Measurements from ENCODE around the gene PLEKHA3. TPM values are rescaled to one million over a fixed set of nuclear protein-coding genes. Genes with fewer than 3 reads are reported as not detected.
A peak's percentile ranks its signal among the peaks of the same experiment; 100 is the strongest.
"Not testable (repeated sequence)": the region's sequence is repeated elsewhere in the genome, so short reads cannot be mapped to it uniquely, and the experiment has no call there.

PLEKHA3 gene
- total RNA-seq, 1 donor from 2014 or later = 35.4 TPM

DNA sequence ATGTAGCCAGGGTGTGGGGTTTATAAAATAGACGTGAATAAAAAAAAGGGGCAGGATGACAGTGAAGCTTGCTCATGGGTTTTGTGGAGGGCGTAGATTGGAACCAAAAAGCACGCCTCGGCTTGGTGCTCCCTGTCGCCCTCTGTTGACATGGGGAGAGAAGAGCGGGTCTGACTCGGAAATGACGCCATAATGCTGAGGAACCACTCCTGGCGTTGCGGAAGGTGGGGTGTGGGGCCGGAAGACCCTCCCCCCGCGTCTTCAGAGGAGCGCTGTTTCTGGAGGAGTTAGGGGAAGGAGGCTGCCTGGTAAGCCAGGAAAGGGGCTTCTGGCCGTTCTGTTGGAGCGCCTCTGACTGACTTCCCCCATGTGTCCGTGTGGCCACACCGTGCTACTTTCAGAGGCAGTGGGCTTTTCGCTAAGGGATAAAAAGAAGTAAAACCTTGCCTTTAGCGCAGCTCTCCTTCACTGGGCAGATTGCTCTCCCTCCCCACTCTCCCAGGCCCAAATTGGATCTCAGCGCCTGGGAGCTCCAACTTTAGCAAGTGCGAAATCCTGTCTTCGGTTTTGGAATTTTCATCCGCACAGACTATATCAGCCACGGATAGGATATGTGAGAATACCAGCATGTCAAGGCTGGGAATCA is 42.8 kb downstream of the PLEKHA3 start:
- DNase-seq (ENCODE audit: low spot score) = peak; percentile 91

DNA sequence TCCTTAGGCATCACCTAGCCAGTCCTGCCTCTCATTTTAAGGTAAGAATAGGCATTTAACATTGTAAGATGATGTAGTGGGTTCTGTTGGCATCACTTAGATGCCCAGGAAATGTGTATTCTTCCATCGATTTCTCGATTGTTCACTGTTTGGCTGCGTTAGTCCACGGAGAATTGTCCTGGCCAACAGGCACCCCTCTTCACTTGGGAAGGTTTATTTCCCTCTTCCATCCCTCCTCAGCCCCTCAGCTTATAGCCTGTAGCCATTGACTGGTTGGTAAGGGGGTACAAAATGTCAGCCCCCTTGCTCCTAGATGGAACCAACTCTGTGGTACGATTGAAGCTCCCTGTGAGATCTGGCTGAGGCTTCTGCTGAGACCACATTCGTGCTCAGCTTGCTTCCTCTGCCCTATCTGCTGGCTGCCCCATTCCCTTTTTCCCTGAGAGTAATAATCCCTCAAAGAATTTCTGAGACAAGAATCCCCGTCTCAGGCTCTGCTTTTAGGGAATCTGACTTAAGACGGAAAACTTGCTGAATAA is 43.4 kb downstream of the PLEKHA3 start:
- no peak for DNase-seq (ENCODE audit: low spot score)

DNA sequence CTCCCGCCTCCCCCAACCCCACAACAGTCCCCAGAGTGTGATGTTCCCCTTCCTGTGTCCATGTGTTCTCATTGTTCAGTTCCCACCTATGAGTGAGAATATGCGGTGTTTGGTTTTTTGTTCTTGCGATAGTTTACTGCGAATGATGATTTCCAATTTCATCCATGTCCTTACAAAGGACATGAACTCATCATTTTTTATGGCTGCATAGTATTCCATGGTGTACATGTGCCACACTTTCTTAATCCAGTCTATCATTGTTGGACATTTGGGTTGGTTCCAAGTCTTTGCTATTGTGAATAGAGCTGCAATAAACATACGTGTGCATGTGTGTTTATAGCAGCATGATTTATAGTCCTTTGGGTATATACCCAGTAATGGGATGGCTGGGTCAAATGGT is 44.8 kb downstream of the PLEKHA3 start:
- DNase-seq (ENCODE audit: low spot score) = not testable (repeated sequence)

DNA sequence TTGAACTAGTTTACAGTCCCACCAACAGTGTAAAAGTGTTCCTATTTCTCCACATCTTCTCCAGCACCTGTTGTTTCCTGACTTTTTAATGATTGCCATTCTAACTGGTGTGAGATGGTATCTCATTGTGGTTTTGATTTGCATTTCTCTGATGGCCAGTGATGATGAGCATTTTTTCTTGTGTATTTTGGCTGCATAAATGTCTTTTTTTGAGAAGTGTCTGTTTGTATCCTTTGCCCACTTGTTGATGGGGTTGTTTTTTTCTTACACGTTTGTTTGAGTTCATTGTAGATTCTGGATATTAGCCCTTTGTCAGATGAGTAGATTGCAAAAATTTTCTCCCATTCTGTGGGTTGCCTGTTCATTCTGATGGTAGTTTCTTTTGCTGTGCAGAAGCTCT is 45.2 kb downstream of the PLEKHA3 start:
- not testable (repeated sequence) for DNase-seq (ENCODE audit: low spot score)

DNA sequence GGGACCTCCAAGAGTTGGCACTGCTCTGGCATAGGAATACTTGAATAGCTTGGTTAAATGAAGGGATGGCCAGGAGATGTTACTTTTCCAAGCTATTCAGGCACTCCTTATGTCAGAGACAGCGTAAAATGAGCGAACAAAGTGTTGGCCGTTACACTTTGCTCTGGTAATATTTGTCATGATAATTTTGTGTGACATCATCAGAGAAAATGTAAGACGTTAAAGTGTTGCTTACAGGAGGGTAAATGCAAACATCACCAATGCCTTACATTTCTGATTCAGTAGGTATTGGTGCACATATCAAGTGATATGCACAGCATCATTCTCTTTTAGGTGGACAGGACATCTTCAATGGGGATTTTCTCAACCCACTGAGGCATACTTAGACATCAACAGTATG is 46.0 kb downstream of the PLEKHA3 start:
- no peak for DNase-seq (ENCODE audit: low spot score)

DNA sequence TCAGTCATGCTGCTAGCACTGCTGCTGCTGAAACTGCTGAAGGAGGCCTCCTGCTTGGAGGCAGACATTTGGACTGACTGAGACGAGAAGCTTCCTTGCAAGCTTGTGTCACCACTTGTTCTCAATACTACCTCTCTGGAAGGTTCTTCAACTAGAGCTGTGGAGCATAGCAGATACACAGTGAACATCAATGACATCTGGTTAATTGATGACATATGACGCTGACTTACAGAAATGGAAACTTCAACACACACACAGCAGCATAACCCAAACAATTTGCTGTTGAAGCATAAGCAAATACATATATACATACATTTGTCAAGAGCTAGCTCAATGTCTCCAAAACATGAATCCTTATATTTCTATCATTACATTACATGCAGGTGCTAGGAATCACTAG is 47.3 kb downstream of the PLEKHA3 start:
- no peak for DNase-seq (ENCODE audit: low spot score)

DNA sequence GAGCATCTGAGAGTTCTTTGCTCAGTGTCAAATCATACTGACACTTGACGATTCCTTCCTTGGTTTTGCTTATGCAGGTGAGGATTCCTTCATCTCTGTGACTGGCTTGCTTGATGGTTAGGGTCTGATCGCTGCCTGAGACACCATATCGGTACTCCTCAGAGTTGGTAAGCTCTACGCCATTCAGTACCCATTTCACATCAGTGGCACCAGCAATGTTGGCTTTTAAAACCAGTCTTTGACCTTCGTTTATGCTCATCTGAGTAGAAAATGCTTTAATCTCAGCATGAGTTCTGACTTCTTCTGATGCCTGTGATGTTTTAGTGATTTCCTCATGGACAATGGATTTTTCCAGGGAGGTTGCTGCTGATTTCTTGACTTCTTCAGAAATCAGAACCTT is 48.4 kb downstream of the PLEKHA3 start:
- DNase-seq (ENCODE audit: low spot score) = no peak

DNA sequence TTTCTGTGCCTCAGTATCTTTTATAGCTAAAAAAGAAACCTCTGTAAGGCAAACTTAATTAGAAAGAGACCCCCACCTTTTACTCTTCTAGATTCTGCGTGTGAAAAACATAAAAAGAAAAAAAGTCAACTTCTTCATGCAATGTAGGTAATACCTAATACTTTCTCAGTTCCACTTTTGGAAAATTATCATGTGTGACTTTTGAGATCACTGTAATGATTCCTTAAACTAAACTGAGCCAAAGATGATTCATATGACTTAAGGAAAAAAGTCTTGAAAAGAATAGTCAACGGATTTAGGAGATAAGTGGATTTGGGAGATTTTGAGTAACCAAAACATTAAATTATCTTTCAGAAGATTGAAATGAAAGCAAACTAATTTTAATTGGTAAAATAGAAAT is 48.9 kb downstream of the PLEKHA3 start:
- no peak for DNase-seq (ENCODE audit: low spot score)

DNA sequence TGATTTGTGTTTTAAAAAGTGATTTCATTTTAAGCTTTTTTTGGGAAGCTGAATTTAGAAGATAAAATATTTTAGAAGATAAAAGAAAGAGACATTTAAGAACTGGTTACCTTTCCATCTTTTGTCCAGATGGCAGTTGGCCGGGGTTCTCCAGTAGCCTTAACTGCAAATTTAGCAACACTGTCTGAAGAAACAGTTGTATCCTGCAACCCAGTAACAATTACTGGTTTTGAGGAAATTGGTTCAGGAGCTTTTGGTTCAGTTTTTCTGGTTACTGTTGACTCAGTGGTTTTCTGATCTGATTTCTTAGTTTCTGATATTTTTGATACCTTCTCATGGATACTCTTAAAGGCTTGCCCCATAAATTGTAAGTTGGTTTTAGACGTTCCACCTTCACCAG is 49.9 kb downstream of the PLEKHA3 start:
- DNase-seq (ENCODE audit: low spot score) = no peak

DNA sequence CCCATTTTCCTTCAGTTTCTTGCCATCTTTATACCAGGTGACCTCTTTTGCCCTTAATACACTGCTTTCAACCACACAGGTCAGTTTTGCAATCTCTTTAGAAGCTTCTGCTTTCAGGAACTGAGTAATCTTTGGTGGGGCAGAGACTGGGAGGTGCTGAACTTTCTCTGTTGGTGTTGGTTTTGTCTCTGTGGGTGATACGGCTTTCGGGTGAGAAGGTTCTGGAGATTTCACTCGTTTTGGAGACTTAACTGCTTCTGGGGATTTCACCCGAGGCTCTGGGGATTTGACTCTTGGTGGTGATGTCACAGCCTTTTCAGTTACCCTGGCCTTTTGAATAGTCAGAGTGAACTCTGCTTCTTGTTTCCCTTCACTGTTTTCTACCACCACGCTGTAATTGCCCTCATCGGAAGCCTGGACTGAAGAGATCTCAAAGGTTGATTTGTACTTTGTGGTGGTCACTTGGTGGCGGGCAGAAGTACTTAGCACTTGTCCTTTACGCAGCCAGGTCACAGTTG is 50.4 kb downstream of the PLEKHA3 start:
- DNase-seq (ENCODE audit: low spot score) = no peak

DNA sequence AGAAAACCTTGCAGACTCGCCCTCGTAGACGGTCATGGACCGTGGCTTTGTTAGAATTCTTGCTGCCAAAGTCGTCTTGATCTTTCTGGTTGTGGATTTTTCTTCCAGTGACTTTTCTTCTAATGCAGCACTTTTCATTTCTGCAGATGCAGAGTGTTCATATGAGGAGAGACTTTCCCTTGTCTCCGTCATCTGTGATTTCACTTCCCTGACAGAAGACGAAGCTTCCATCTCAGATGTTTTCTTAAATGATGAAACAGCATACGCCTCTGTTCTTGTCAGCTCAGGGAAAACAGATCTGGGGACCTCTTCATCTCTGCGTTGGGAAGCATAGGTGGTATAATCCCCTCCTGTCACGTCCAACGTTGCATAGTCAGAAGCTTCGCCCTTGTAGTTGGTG is 50.9 kb downstream of the PLEKHA3 start:
- no peak for DNase-seq (ENCODE audit: low spot score)

DNA sequence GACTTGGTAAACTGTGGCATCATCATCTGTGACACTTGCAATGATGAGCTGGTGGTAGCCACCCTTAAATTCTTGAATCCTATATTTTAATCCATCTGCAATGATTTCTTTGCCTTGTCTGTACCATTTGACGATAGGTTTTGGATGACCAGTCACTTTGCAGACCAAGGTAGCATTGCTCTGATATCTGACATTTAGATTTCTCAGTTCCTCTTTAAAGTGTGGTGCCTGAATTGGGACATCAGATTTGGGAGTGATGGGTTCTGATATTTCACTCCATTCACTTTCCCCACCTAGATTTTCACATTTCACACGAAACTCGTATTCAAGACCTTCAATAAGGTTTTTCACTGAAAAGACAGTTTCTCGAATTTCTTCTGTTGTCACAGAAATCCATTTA is 55.8 kb downstream of the PLEKHA3 start:
- DNase-seq (ENCODE audit: low spot score) = no peak

DNA sequence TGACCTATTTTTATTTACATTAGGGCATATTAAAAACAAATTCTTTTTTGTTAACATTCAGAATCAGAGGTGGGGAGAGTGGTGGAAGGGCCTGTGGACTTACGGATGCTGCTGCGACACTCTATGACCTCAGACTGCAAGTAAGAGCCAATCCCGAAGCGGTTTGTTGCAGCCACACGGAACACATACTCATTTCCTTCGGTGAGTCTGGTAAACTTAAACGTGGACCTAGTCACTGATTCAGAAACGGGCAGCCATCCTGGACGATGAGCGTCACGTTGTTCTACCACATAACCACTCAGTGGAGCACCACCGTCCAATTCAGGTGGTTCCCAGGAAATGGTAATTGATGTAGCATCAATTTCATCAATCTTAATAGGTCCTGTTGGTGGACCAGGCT is 61.9 kb downstream of the PLEKHA3 start:
- no peak for DNase-seq (ENCODE audit: low spot score)

DNA sequence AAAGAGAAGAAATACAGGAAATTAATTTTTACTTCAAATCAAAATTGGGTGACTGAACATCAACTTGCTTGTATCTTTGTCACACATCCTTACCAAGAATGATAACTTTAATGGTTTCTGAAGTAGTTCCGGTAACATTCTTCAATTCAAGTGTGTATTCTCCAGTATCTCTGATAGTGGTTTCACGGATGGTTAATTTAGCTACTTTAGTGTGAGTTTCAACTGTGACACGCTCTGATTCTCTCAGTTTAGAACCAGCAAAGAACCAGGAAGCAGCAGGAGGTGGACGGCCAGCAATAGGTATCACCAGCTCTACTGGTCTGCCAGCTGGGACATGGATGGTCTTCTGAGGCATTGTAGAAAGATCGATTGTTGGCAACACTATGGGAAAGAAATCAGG is 62.3 kb downstream of the PLEKHA3 start:
- no peak for DNase-seq (ENCODE audit: low spot score)

DNA sequence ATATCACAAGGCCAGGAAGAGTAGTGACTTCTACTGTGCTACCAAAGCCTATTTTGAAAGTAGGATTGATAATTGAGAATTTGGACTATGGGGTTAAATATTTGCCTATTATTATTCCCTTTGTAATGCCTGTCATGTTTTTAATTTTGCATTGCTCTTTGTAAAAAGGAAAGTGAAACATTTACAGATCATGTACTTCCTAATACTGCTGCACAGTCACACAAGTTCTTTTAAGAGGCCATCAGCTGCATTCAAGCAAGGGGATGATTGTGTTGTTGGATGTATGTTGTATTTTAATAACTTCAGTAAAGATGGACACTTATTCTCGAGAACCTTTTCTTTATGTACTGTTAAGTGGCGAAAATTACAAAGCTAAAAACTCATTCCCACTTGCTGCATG is 70.1 kb downstream of the PLEKHA3 start:
- DNase-seq (ENCODE audit: low spot score) = no peak

DNA sequence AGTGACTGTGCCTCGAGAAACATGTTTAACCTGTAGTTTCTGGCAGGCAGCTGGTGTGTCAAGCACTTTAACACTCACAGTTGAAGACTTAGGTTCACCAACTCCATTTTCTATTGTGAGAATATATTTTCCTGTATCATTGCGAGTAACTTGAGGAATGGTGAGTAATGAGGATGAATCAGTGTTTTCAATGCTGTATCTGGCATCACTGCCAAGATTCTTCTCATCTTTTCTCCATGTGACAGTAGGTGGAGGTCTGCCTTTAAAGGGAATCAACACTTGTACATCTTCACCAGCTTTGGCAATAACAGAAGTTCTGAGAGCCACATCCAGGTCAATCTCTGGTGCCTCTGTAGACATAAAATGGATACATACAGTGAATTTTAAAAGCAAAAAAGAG is 72.8 kb downstream of the PLEKHA3 start:
- DNase-seq (ENCODE audit: low spot score) = no peak

Other genes starting within 250 kb of the PLEKHA3 start
- 42.6 TPM for gene PRKRA, start 29.3 kb upstream of the PLEKHA3 start, total RNA-seq
- gene PJVK, start 29.1 kb upstream of the PLEKHA3 start, total RNA-seq = 2.1 TPM
- gene FKBP7, start 1.9 kb upstream of the PLEKHA3 start, total RNA-seq = 5.5 TPM

Data from mesenteric fat pad (tissue), 1 donor.